Stimulated activated CD4-positive, alpha-beta T cell treated with anti-CD3 and anti-CD28 coated beads, TNF-alpha, amount 100 ng/mL, for 1 hour (primary cell): Measurements from ENCODE around the gene ARRB1.
"Not testable (repeated sequence)": the region's sequence is repeated elsewhere in the genome, so short reads cannot be mapped to it uniquely, and the experiment has no call there.

ENCODE experiments used
- DNase-seq, 3 donors: peaks; one replicate each; pipeline ENCODE4 v3.0.0-alpha.2; 2020; ENCODE audit warnings: low read depth in 3 of 3, low spot score in 1 of 3

Gene ARRB1

GRCh38 chr11:75371949-75372876 is 20.8 kb upstream of the ARRB1 start:
- DNase-seq: no peak

GRCh38 chr11:75369560-75370255 is 18.2 kb upstream of the ARRB1 start:
- no peak for DNase-seq

GRCh38 chr11:75366826-75367225 is 15.4 kb upstream of the ARRB1 start:
- not testable (repeated sequence) for DNase-seq

- no peak for DNase-seq
These were observed 14.3 kb upstream of the ARRB1 start for GRCh38 chr11:75365711-75366181.

- DNase-seq: not testable (repeated sequence)
These were observed 10.8 kb upstream of the ARRB1 start for GRCh38 chr11:75362285-75362684.

GRCh38 chr11:75356613-75357012 is 5.2 kb upstream of the ARRB1 start:
- DNase-seq: no peak

GRCh38 chr11:75355051-75355450 is 3.6 kb upstream of the ARRB1 start:
- DNase-seq: no peak

- no peak for DNase-seq
These were observed 1.2 kb upstream of the ARRB1 start for GRCh38 chr11:75352588-75353206.

- DNase-seq: peak in 1 of 3 donors; percentile 35
These were observed 528 bp upstream of the ARRB1 start for GRCh38 chr11:75351791-75352587.

- DNase-seq: no peak
These were observed 519 bp downstream of the ARRB1 start for GRCh38 chr11:75350743-75351540.

GRCh38 chr11:75350122-75350742 is 1.2 kb downstream of the ARRB1 start:
- no peak for DNase-seq

GRCh38 chr11:75349521-75350116 is 1.8 kb downstream of the ARRB1 start:
- DNase-seq: no peak

- no peak for DNase-seq
These were observed 3.5 kb downstream of the ARRB1 start for GRCh38 chr11:75347781-75348566.

- no peak for DNase-seq
These were observed 4.4 kb downstream of the ARRB1 start for GRCh38 chr11:75346912-75347647.

- no peak for DNase-seq
These were observed 5.2 kb downstream of the ARRB1 start for GRCh38 chr11:75346296-75346695.

- DNase-seq: no peak
These were observed 5.9 kb downstream of the ARRB1 start for GRCh38 chr11:75345455-75346160.
